Astrocyte (in vitro differentiated cells and primary cell): Measurements from ENCODE around the gene TRPC4AP. TPM values are rescaled to one million over a fixed set of nuclear protein-coding genes. Genes with fewer than 3 reads are reported as not detected.

ENCODE experiments used
- DNase-seq: peaks from one replicate; pipeline ENCODE4 v3.0.0-alpha.2; 2010; ENCODE audit warnings: low read depth
- FAIRE-seq: peaks from 2 replicates; lab custom pipeline; 2011; peaks lifted over from hg19 to GRCh38; lab: Jason Lieb, UNC
- H2AFZ ChIP-seq: 2 replicates; pipeline ENCODE4 v1.6.0; 2012; ENCODE audit warnings: low read depth, low read length, inconsistent platforms
- H3K27ac ChIP-seq: 2 replicates; pipeline ENCODE4 v1.5.1; 2011; ENCODE audit warnings: low read depth, low read length, inconsistent platforms
- H3K27me3 ChIP-seq: 2 replicates; pipeline ENCODE4 v1.6.0; 2011; ENCODE audit warnings: low read length, inconsistent platforms; ENCODE audit not compliant: insufficient read depth
- H3K36me3 ChIP-seq: 2 replicates; pipeline ENCODE4 v1.5.1; 2011; ENCODE audit warnings: low read length, inconsistent platforms; ENCODE audit not compliant: insufficient read depth
- H3K4me1 ChIP-seq: 2 replicates; pipeline ENCODE4 v1.5.1; 2011; ENCODE audit warnings: low read length, inconsistent platforms; ENCODE audit not compliant: insufficient read depth
- H3K4me2 ChIP-seq: 2 replicates; pipeline ENCODE4 v1.6.0; 2012; ENCODE audit warnings: low read length, inconsistent platforms
- H3K4me3 ChIP-seq: 2 replicates; pipeline ENCODE4 v1.5.1; 2011; ENCODE audit warnings: low read depth, mild to moderate bottlenecking, low read length, inconsistent platforms; ENCODE audit not compliant: insufficient read depth
- H3K79me2 ChIP-seq: 2 replicates; pipeline ENCODE4 v1.6.0; 2012; ENCODE audit warnings: mild to moderate bottlenecking, low read length, inconsistent platforms; ENCODE audit not compliant: insufficient read depth
- H3K9ac ChIP-seq: 2 replicates; pipeline ENCODE4 v1.6.0; 2012; ENCODE audit warnings: mild to moderate bottlenecking, low read length, inconsistent platforms
- H3K9me3 ChIP-seq: 2 replicates; pipeline ENCODE4 v1.5.1; 2012; ENCODE audit warnings: low read depth, mild to moderate bottlenecking, low read length, inconsistent platforms; ENCODE audit not compliant: insufficient read depth
- H4K20me1 ChIP-seq: 2 replicates; pipeline ENCODE4 v1.6.0; 2012; ENCODE audit warnings: low read length, inconsistent platforms; ENCODE audit not compliant: insufficient read depth
- H3K27ac Mint-ChIP-seq: one replicate; pipeline ENCODE4 v1.8.0; 2021; ENCODE audit warnings: mild to moderate bottlenecking, mixed read lengths; ENCODE audit not compliant: unreplicated experiment
- H3K27me3 Mint-ChIP-seq: one replicate; pipeline ENCODE4 v1.8.0; 2021; ENCODE audit warnings: low read depth, mixed read lengths; ENCODE audit not compliant: unreplicated experiment
- H3K36me3 Mint-ChIP-seq: one replicate; pipeline ENCODE4 v1.8.0; 2021; ENCODE audit warnings: low read depth, mixed read lengths; ENCODE audit not compliant: unreplicated experiment
- H3K4me1 Mint-ChIP-seq: one replicate; pipeline ENCODE4 v1.8.0; 2021; ENCODE audit warnings: low read depth, mixed read lengths; ENCODE audit not compliant: unreplicated experiment
- H3K4me3 Mint-ChIP-seq: one replicate; pipeline ENCODE4 v1.8.0; 2021; ENCODE audit warnings: mild to moderate bottlenecking, moderate library complexity, mixed read lengths; ENCODE audit not compliant: unreplicated experiment
- H3K9me3 Mint-ChIP-seq: one replicate; pipeline ENCODE4 v1.8.0; 2021; ENCODE audit warnings: mild to moderate bottlenecking, mixed read lengths; ENCODE audit not compliant: unreplicated experiment
- EZH2 ChIP-seq: IDR thresholded peaks from 2 replicates; pipeline ENCODE4 v1.6.1; 2012; ENCODE audit warnings: mild to moderate bottlenecking, low read length, inconsistent platforms; ENCODE audit not compliant: insufficient read depth
- total RNA-seq: library from RNA; stranded (reverse); gene quantifications from 2 replicates; pipeline ENCODE4 v1.2.1, GENCODE V29; 2021
- TF ChIP-seq, protein P1 (sequence below): IDR thresholded peaks from 2 replicates; pipeline ENCODE4 v1.5.1; 2011; ENCODE audit warnings: low read depth, mild to moderate bottlenecking, inconsistent platforms, low read length, moderate library complexity; ENCODE audit not compliant: insufficient read depth

TRPC4AP gene
- total RNA-seq, 1 donor from 2014 or later: 92.6 TPM

- Histone ChIP-seq H3K9ac (no peak overlapping the region), H3K4me2 (no peak overlapping the region), H3K4me3 (no peak overlapping the region), H2AFZ (no peak overlapping the region), H3K79me2 (no peaks in the 10 kb centered on the region), H3K27me3 (peaks cover 20% of the 10 kb centered on the region), H3K36me3 (no peaks in the 10 kb centered on the region), H3K4me1 (no peaks in the 10 kb centered on the region), H3K9me3 (no peaks in the 10 kb centered on the region), H3K27ac (no peak overlapping the region), H4K20me1 (no peaks in the 10 kb centered on the region)
- DNase-seq (no peak), FAIRE-seq (no peak)
- H3K27me3 Mint-ChIP-seq: peaks cover 38% of the 10 kb centered on the region
- H3K27ac Mint-ChIP-seq: no peak overlapping the region
- no peak overlapping the region for H3K4me3 Mint-ChIP-seq
- H3K36me3 Mint-ChIP-seq: no peaks in the 10 kb centered on the region
- H3K9me3 Mint-ChIP-seq: no peaks in the 10 kb centered on the region
- no peak for TF ChIP-seq EZH2
- TF ChIP-seq, protein P1, sequence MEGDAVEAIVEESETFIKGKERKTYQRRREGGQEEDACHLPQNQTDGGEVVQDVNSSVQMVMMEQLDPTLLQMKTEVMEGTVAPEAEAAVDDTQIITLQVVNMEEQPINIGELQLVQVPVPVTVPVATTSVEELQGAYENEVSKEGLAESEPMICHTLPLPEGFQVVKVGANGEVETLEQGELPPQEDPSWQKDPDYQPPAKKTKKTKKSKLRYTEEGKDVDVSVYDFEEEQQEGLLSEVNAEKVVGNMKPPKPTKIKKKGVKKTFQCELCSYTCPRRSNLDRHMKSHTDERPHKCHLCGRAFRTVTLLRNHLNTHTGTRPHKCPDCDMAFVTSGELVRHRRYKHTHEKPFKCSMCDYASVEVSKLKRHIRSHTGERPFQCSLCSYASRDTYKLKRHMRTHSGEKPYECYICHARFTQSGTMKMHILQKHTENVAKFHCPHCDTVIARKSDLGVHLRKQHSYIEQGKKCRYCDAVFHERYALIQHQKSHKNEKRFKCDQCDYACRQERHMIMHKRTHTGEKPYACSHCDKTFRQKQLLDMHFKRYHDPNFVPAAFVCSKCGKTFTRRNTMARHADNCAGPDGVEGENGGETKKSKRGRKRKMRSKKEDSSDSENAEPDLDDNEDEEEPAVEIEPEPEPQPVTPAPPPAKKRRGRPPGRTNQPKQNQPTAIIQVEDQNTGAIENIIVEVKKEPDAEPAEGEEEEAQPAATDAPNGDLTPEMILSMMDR: no peak
- H3K4me1 Mint-ChIP-seq: no peaks in the 10 kb centered on the region
These were observed 113.0 kb downstream of the TRPC4AP start for GRCh38 chr20:34979366-34980153.

DNA sequence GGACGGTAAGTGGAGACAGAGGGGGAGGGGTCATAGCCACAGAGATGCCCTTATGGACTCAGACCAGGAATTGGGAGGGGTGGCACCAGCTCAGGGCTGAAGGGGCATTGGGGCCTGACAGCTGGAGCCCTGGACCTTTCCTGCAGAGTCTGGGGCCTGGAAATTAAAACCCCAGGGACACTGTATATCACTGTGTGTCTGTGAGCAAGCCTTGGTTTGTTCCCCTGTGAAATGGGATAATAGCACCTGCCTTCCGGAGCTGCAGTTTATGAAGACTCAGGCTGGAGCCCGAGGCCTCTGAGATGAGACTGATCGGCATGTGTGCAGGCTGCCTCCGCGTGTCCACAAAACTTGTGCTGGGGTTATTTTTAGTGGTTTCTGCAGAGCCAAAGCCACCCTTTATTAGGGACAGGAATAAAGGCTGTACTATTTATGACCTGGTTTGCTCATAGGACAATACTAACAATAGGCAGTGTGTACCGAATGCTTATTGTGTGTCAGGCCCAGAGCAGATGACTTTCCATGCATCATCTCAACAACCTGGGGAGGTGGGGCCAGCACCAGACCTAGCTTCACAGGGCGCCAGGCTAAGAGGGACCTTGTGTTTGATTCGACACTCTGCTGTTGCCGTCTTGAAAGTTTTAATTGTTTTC is 114.4 kb downstream of the TRPC4AP start:
- H3K27ac Mint-ChIP-seq: no peak overlapping the region
- DNase-seq (no peak), FAIRE-seq (no peak)
- H3K9me3 Mint-ChIP-seq: no peaks in the 10 kb centered on the region
- Histone ChIP-seq H3K9me3 (no peaks in the 10 kb centered on the region), H3K27me3 (peaks cover 12% of the 10 kb centered on the region), H3K4me3 (no peak overlapping the region), H3K4me1 (no peaks in the 10 kb centered on the region), H3K9ac (no peak overlapping the region), H4K20me1 (no peaks in the 10 kb centered on the region), H3K79me2 (no peaks in the 10 kb centered on the region), H3K4me2 (no peak overlapping the region), H3K36me3 (no peaks in the 10 kb centered on the region), H3K27ac (no peak overlapping the region), H2AFZ (no peak overlapping the region)
- no peak overlapping the region for H3K4me3 Mint-ChIP-seq
- no peaks in the 10 kb centered on the region for H3K36me3 Mint-ChIP-seq
- H3K27me3 Mint-ChIP-seq: peaks cover 40% of the 10 kb centered on the region
- TF ChIP-seq, protein P1: no peak
- no peak for TF ChIP-seq EZH2
- H3K4me1 Mint-ChIP-seq: no peaks in the 10 kb centered on the region
